DMS153 treated with DMSO at 0.1 percent for 48 hours (cell line): Measurements from ENCODE around the gene NAA25.

Source experiments
- DNase-seq: peaks from one replicate; lab custom pipeline; 2025; ENCODE audit not compliant: unreplicated experiment; lab: John Stamatoyannopoulos, UW

The NAA25 gene

DNA sequence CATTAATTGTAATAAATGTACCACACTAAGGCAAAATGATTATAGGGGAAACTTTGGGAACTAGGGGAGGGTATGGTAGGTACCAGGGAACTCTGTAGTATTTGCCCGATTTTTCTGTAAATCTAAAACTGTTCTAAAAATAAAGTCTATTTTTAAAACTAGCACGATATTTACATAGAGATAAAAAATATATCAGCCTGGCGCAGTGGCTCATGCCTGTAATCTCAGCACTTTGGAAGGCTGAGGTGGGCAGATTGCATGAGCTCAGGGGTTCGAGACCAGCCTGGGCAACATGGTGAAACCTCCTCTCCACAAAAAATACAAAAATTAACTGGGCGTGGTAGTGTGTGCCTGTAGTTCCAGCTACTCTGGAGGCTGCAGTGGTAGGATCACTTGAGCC lies 128.0 kb downstream of the NAA25 start:
- DNase-seq = no peak

DNA sequence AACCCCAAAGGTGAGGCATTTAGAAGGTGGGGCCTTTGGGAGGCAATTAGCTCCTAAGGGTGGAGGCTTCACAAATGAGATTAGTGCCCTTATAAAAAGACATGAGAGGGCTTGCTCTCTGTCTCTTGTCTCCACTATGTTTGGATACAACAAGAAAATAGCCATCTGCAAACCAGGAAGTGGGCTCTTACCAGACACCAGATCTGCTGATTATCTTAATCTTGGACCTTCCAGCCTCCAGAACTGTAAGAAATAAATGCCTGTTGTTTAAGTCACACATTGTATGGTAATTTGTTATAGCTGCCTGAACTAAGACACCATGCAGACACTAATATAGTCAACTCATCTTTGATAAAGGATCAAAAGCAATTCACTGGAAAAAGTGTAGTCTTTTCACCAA lies 130.0 kb downstream of the NAA25 start:
- DNase-seq = no peak

DNA sequence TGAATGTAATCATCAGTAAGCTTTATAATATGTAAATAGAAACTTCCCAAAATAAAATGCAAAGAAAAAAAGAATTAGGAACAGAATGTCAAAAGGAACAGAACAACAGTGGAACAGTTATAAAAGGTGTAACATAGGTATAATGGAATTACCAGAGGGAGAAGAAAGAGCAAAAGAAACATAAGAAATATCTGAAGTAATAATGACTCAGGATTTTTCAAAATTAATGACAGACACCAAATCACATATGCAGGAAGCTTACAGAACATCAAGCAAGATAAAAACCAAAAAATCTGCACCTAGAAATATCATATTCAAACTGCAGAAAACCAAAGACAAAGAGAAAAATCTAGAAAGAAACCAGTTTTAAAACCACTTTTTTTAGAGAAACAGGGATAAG lies 131.7 kb downstream of the NAA25 start:
- no peak for DNase-seq
